HG03066 (cell line): Measurements from ENCODE around the gene CNR1.
"Not testable (repeated sequence)": the region's sequence is repeated elsewhere in the genome, so short reads cannot be mapped to it uniquely, and the experiment has no call there.

Experiments used
- ATAC-seq: cut with Tn5 transposase; IDR thresholded peaks from one replicate; pipeline ENCODE4 v1.9.1; 2021; ENCODE audit warnings: low read depth; ENCODE audit not compliant: unreplicated experiment

CNR1 gene

GRCh38 chr6:88165844-88166492, at the start of gene CNR1:
CNR1 (minus strand) TSS chr6:88166347; CDS start chr6:88145274, 21,073 bp downstream.
- ATAC-seq, result peak; percentile 45

GRCh38 chr6:88211446-88211845, 45.3 kb upstream of the CNR1 start:
- ATAC-seq, result no peak

- no peak for ATAC-seq
Observed at GRCh38 chr6:88209301-88209700, 43.2 kb upstream of the CNR1 start.

- ATAC-seq, result no peak
Observed at GRCh38 chr6:88208726-88209125, 42.6 kb upstream of the CNR1 start.

- ATAC-seq, result not testable (repeated sequence)
Observed at GRCh38 chr6:88201734-88202133, 35.6 kb upstream of the CNR1 start.

GRCh38 chr6:88184921-88185320, 18.8 kb upstream of the CNR1 start:
- ATAC-seq, result no peak

GRCh38 chr6:88183471-88183870, 17.3 kb upstream of the CNR1 start:
- ATAC-seq, result no peak

GRCh38 chr6:88179692-88180091, 13.5 kb upstream of the CNR1 start:
- ATAC-seq, result peak; percentile 51

- peak; percentile 59 for ATAC-seq
Observed at GRCh38 chr6:88177961-88178464, 11.9 kb upstream of the CNR1 start.

GRCh38 chr6:88174906-88175305, 8.8 kb upstream of the CNR1 start:
- no peak for ATAC-seq

- no peak for ATAC-seq
Observed at GRCh38 chr6:88171312-88171711, 5.2 kb upstream of the CNR1 start.

- ATAC-seq, result no peak
Observed at GRCh38 chr6:88168362-88168761, 2.2 kb upstream of the CNR1 start.

GRCh38 chr6:88167352-88167937, 1.3 kb upstream of the CNR1 start:
- peak; percentile 2 for ATAC-seq

- peak; percentile 15 for ATAC-seq
Observed at GRCh38 chr6:88166493-88167351, 575 bp upstream of the CNR1 start.

GRCh38 chr6:88165087-88165843, 882 bp downstream of the CNR1 start:
- ATAC-seq, result no peak

GRCh38 chr6:88164061-88164460, 2.1 kb downstream of the CNR1 start:
- no peak for ATAC-seq

GRCh38 chr6:88163616-88164015, 2.5 kb downstream of the CNR1 start:
- no peak for ATAC-seq

- ATAC-seq, result no peak
Observed at GRCh38 chr6:88161940-88162339, 4.2 kb downstream of the CNR1 start.

- no peak for ATAC-seq
Observed at GRCh38 chr6:88157106-88157505, 9.0 kb downstream of the CNR1 start.

GRCh38 chr6:88145298-88145963, 20.7 kb downstream of the CNR1 start:
- ATAC-seq, result no peak
